HG03354 (cell line): ENCODE measurements around the gene CAMK2N2.

Experiments
- ATAC-seq: cut with Tn5 transposase; IDR thresholded peaks from one replicate; pipeline ENCODE4 v1.9.1; 2021; ENCODE audit warnings: mild to moderate bottlenecking; ENCODE audit not compliant: unreplicated experiment, poor library complexity, severe bottlenecking

The CAMK2N2 gene

DNA sequence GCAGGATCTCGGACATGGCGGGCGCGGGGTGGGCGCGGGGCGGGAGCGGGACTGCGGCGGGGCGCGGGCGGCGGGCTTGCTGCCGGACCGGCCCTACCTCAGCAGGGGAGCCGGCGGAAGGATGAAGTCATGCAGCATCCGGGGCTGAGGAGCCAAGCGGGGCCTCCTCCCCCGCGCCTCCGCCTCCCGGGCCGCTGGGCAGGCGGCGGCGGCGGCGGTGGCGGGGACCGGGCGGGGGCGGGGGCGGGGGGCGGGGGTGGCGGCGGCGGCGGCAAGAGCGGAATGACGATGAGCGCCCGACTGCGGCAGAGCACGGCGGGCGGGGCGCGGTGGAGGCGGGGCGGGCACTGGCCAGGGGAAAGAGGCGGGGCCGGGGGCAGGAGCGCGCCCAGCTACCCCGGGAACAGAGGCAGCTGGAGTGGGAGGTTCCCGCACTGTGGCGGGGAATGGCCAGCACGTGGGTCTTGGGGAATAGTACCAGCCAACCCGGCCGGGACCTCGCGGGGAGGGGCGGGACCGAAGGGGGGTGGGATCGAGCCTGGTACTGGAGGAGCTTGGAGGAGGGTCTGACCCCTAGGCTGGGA, at the start of gene CAMK2N2:
Gene CAMK2N2 (minus strand): TSS at position 284 of the 584 bp plus-strand sequence. CDS start 268 bp downstream, at position 16.
- peak; percentile 65 for ATAC-seq

- ATAC-seq = no peak
Measured at GRCh38 chr3:184308744-184309143, 47.4 kb upstream of the CAMK2N2 start.

DNA sequence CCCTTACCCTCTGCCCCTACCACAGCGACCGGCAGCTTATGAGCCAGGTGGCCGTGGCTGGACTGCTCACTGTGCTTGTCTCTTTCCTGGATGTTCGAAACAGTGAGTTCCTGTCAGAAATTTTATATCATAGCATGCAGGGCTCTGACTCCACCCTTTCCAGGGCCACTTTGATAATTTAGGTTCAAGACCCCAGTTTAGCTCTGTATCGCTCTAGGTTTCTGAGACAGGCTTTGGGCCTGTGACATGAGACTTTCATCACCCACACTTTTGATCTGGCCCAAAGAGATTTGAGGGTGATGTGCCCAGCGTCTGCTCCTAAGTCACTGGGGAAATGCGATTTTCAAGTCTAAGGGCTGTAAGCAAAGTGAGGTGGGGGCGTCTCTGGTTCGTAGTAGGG, 46.6 kb upstream of the CAMK2N2 start:
- no peak for ATAC-seq

DNA sequence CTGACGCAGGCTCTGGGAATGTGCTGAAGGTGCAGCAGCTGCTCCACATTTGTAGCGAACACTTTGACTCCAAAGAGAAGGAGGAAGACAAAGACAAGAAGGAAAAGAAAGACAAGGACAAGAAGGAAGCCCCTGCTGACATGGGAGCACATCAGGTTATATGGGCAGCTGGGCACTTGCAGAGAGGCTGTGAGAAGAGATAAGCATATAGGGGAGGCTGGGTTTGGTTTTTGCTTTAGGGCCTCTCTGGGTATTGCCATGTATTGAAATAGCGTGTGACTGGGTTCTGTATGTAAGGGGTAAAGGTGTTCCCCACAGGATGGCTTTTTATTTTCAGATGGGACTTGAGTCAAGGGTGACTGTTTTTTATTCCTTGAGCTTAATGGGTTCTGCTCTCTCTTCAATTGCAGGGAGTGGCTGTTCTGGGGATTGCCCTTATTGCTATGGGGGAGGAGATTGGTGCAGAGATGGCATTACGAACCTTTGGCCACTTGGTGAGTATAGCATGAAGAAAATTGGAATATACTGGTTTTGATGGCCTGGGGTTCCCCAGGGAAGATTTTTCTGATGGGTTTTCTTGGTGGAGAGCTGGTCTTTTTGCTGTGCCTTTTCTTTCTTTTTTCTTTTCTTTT, 45.1 kb upstream of the CAMK2N2 start:
- no peak for ATAC-seq

DNA sequence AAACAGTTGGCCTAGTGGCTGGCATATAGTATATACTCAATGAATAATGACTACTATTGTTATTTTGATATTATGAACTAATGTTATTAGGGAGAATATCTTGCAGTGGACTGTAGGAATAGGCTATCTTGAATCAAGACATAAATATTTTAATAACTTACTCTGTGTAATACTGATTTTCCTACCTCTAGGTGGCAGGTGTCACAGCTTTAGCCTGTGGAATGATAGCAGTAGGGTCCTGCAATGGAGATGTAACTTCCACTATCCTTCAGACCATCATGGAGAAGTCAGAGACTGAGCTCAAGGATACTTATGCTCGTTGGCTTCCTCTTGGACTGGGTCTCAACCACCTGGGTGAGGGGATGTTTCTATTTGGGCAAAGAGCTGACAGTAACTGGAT, 44.2 kb upstream of the CAMK2N2 start:
- ATAC-seq = no peak

DNA sequence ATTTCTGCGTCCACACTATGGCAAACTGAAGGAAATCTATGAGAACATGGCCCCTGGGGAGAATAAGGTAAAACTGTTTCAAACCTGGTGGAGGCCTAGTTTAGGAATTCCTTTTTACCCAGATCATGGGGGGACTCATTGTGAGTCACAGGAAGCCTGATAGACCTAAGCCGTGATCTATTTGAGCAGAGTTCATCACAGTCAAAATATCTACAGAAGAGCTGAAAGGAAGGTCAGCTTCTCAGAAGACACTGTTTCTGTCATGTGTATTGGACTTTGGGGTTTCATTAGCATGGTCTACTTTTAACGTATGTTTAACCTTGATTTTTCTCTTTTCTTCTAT, 39.0 kb upstream of the CAMK2N2 start:
- ATAC-seq = no peak

DNA sequence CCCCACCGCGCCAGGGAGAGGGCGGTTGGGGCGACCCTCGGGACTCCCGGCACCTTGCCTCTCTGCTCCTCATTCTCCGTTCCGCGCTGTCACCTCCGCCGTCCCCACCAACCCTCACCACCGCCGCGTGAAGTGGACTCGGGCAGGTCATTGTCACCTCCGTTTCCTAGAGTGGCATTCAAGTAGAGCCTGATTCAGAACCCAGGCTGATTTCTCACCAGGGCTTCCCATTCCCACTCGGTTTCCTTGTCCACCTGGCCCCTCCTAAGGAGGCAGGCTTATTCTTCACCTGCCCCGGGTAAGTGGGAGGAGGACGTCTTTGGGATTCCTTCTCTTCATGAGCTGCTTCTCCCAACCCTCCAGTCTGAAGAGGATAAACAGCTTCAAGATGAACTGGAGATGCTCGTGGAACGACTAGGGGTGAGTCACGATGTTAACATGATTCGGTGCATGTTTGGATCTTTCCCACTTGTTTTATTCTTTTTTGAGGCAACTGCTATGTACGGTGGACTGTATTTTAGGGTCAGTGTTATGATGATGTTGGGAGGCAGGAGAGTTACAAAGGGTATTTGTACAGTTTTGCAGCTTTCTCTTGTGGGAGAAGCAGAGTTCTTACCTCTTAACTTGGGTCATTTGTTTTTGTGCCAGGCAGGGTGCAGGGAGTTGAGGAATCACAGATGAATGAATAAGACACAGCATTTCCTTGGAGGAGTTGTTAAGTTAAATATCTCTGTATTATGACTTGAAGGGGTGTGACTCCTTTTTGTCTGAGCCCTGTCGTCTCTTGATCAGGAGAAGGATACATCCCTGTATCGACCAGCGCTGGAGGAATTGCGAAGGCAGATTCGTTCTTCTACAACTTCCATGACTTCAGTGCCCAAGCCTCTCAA, 38.4 kb upstream of the CAMK2N2 start:
- ATAC-seq = no peak

- peak; percentile 96 for ATAC-seq
Measured at GRCh38 chr3:184298759-184299487, 37.6 kb upstream of the CAMK2N2 start, which contains the start of gene PSMD2. Gene PSMD2, plus strand, starts transcription at chr3:184299241. Its CDS starts 26 bp downstream, at chr3:184299267.

DNA sequence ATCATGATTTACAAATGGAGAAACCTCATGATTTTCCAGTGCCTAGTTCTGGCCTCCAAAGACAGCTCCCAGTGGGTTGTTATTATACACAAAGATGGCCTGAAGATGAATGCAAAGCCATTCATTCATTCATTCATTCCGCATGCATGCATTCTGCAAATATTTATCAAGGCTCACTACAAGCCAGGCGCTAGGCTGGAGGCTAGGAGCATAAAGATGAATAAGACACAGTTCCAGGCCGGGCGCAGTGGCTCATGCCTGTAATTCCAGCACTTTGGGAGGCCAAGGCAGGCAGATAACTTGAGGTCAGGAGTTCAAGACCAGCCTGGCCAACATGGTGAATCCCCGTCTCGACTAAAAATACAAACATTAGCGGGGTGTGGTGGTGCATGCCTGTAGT, 35.3 kb upstream of the CAMK2N2 start:
- no peak for ATAC-seq

GRCh38 chr3:184295771-184296170, 34.4 kb upstream of the CAMK2N2 start:
- ATAC-seq = no peak

GRCh38 chr3:184291738-184292445, 30.5 kb upstream of the CAMK2N2 start:
- ATAC-seq = no peak

- no peak for ATAC-seq
Measured at GRCh38 chr3:184291044-184291737, 29.8 kb upstream of the CAMK2N2 start.

DNA sequence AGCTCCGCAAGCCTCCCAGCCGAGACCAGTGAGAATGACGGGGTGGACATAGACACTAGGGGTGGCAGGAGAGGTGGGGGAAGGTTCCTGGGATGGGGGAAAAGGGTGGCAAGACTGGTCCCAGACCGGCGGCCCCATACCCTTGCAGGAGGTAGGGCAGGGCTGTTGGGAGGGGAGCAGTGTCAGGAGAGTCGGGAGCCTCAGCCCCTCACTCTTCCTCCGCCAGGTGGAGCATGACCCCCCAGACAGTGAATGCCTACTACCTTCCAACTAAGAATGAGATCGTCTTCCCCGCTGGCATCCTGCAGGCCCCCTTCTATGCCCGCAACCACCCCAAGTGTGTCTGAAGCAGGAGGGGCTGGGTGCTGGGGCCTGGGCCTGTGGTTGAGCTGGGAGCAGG, 29.0 kb upstream of the CAMK2N2 start:
- ATAC-seq = no peak

GRCh38 chr3:184289426-184289938, 28.1 kb upstream of the CAMK2N2 start:
- no peak for ATAC-seq

GRCh38 chr3:184284696-184285095, 23.3 kb upstream of the CAMK2N2 start:
- no peak for ATAC-seq

DNA sequence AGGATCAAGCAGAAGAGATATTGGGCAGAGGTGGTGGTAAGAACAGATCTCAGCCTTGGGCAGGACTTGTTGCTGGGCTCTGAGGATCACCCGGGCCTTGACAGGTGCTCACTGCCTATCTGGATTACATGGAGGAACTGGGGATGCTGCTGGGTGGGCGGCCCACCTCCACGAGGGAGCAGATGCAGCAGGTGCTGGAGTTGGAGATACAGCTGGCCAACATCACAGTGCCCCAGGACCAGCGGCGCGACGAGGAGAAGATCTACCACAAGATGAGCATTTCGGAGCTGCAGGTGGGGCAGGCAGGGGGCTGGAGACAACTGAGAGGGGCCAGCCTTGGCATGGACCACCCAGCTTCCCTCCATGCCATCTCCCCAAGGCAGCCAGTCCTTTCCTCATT, 22.3 kb upstream of the CAMK2N2 start:
- no peak for ATAC-seq

GRCh38 chr3:184282941-184283340, 21.6 kb upstream of the CAMK2N2 start:
- no peak for ATAC-seq

GRCh38 chr3:184277366-184277765, 16.0 kb upstream of the CAMK2N2 start:
- no peak for ATAC-seq
